ENCODE data around the gene KLF16.

The KLF16 gene

DNA sequence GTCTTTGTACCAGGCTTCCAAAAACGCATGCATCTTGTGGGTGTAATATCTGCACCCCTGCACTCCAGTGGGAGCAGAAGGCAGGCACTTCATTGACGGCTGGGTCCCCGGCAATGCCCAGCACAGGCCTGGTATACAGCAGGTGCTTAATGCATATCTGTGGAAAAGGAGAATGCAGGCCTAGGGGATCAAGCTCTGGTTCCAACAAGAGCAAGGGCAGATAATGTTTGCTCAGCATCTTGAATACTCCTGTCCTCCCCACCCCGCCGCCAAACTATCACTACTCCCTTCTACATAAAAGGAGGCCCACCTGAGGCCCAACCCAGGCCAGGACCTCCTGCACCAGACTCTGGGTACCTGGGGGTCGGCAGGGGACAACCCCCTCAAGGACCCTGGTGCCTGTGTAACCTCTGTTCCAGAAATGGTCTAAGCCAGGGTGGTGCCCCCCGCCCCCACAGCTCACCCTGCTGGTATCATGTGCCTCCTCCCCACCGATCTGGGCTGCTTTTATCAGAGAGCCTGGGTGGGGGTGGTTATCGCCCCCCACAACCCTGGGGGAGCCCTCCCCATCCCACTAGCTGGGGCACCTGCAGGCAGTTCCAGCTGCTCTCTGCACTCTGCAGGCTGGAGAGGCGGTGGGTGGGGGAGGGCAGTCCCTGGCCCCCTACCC lies 4.8 kb downstream of the KLF16 start:
- TF ChIP-seq, protein P1, sequence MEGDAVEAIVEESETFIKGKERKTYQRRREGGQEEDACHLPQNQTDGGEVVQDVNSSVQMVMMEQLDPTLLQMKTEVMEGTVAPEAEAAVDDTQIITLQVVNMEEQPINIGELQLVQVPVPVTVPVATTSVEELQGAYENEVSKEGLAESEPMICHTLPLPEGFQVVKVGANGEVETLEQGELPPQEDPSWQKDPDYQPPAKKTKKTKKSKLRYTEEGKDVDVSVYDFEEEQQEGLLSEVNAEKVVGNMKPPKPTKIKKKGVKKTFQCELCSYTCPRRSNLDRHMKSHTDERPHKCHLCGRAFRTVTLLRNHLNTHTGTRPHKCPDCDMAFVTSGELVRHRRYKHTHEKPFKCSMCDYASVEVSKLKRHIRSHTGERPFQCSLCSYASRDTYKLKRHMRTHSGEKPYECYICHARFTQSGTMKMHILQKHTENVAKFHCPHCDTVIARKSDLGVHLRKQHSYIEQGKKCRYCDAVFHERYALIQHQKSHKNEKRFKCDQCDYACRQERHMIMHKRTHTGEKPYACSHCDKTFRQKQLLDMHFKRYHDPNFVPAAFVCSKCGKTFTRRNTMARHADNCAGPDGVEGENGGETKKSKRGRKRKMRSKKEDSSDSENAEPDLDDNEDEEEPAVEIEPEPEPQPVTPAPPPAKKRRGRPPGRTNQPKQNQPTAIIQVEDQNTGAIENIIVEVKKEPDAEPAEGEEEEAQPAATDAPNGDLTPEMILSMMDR (IDR thresholded peaks at IDR 0.05): no peak
- TF ChIP-seq ZFX (IDR thresholded peaks at IDR 0.05; ENCODE audit: borderline replicate concordance): no peak
- H3K27ac ChIP-seq: peak overlapping the region; percentile 93

DNA sequence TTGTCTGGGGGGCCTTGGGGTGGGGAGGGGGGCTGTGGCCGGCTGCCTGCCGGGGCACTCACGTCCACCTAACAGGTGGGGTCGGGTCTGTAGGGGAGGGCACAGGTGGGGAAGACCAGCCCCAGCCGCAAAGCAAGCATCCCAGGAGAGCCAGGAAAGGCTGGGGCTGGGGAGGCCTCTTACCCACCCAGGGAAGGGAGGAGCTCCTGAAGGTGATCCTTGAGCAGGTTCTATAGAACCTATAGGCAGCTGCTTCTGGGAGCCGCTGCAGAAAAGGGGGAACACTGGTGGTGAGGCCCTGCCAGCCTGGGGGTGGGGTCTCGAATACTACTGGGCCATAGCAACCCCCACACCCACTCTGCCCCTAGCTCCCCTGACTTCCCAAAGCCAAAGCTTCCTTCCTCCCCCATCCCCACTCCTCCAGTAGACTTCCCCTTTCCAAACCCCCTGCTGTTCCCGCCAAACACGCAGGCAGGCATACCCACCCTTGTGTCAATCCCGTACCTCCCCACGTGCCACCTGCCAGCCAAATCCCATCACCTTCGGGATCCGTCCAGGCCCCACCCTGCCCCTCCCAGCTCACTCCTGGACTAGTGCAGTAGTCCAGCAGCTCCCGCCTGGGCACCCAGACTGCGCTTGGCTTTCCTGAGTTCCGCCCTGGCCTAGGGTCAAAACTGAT lies 5.6 kb downstream of the KLF16 start:
- TF ChIP-seq, protein P1 (IDR thresholded peaks at IDR 0.05): no peak
- TF ChIP-seq ZFX (IDR thresholded peaks at IDR 0.05; ENCODE audit: borderline replicate concordance): no peak
- H3K27ac ChIP-seq: peak overlapping the region; percentile 93

DNA sequence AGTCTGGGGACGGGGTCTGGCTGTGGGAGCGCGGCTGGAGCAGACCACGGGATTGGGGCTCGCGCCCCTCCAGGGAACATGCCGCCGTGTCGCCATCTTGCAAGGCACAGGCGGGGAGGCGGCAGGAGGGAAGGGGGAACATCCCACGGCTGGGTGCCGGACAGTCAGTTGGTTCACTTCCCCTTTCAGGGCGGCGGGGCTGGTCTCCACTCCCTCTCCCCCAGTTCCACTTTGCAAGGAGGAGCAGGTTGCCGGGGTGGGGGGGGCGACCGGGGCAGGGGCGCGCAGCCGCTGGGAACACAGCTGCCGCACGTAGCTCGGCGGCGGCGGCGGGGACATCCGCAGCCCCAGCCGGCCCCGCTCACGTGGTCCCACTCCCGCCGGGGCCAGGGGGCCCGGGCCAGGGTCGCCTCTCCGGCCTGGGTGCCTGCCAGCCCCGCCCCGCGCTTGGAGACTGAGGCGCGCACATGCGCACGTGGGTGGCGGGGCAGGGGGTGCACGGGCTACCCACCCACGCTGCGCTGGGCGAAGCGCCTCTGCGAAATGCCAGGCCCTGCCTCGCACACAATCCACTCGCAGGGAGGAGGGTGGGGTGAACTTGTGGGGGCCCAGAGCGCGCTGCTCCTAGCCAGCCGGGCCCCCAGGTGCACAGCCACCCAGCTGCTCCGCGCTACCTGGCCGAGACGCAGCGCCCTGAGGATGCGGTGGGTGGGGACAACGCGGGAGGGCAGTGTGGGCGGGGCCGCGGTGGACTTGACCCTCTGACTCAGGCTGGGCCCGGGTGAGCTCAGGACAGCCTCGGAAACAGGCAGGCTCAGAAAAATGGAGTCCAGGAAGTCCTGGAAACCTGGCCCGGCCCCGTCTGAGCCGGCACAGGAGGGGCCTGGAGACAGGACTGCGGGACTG lies 6.4 kb downstream of the KLF16 start:
- peak overlapping the region; percentile 93 for H3K27ac ChIP-seq

DNA sequence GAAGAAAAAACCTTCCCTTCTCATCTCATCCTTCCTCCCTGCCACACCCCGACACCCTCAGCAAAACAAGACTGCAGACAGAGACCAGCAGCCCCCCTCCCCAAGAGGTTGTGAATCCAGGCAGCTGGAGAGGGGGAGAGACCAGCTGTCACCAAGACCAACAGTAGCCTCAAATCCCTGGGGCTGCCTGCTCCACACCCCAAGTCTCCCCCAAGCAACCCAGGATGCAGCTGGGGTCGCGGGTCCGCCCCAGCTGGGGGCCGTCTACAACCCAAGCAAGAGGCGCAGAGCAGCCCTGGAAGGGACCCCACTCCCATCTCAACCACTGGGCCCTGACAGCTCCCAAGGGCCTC lies 7.1 kb downstream of the KLF16 start:
- TF ChIP-seq ZFX (IDR thresholded peaks at IDR 0.05; ENCODE audit: borderline replicate concordance): no peak
- TF ChIP-seq, protein P1 (IDR thresholded peaks at IDR 0.05): no peak
- peak overlapping the region; percentile 93 for H3K27ac ChIP-seq

More for the DNA sequence above, 6.4 kb downstream of the KLF16 start:
- TF ChIP-seq, protein P1 (IDR thresholded peaks at IDR 0.05): no peak
- TF ChIP-seq ZFX (IDR thresholded peaks at IDR 0.05; ENCODE audit: borderline replicate concordance): no peak

DNA sequence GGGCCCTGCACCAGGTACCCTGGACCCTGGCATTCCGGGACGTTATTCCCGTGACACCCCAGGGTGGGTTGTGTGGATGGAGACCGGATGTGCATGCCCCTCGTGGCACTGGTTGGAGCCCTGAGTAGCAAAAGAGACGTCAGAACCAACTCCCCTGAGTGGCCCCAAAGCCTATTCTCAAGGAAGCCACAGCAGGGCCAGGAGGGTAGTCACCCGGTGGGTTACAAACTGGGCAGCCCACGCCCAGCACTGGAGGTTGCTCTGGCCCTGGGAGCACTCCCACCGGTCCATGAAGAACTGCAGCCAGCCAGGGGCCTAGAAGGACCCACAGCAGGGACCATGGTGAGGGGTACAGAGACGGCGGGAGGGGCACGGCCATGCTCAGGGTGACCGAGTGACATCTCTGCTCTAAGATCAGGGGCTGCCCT lies 7.5 kb downstream of the KLF16 start:
- TF ChIP-seq, protein P1 (IDR thresholded peaks at IDR 0.05): no peak
- TF ChIP-seq ZFX (IDR thresholded peaks at IDR 0.05; ENCODE audit: borderline replicate concordance): no peak
- peak overlapping the region; percentile 93 for H3K27ac ChIP-seq

DNA sequence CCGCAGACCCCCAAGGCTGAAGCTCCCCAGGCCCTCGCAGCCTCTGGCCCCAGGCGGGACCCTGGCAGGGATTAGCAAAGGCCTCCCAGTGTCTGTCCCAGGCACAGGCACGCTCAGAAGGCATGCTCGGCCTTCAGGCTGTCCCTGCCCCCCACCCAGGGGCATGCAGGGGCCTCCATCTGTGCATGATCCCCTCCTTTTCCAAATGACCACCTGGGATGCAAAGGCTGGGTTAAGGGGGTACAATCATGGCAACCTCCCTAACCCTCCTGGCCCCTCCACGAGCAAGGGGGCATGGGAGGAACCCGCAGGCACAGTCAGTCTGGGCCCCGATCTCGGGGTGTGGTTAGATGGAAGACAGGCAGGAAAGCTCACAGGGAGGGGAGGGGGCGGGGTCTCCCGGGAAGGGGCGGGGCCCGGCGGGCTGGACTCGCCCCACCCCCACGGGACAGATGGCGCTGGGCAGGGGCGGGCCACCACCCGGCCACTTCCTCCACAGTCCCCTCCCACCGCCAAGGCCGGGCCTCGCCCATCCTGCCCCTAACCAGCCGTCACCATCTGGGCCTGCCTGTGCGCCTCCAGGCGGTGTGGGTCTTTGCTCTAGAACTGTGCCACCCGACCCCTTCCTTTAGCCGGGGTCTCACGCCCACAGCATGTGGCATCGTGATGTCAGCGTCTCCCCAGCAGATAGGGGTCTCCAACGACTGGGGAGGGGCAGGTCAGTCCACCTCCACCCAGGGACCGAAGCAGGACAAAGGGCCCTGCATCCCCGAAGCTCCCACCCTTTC lies 8.1 kb downstream of the KLF16 start:
- peak overlapping the region; percentile 93 for H3K27ac ChIP-seq
- TF ChIP-seq, protein P1 (IDR thresholded peaks at IDR 0.05): no peak
- TF ChIP-seq ZFX (IDR thresholded peaks at IDR 0.05; ENCODE audit: borderline replicate concordance): no peak
